Measurements from ENCODE around the gene ONECUT2.

ONECUT2 gene

GRCh38 chr18:57533006-57533867 is 98.1 kb downstream of the ONECUT2 start:
- no peak for DNase-seq

GRCh38 chr18:57533868-57534510 is 98.8 kb downstream of the ONECUT2 start:
- no peak for DNase-seq

- DNase-seq = no peak
Observed at GRCh38 chr18:57534511-57534909, 99.3 kb downstream of the ONECUT2 start.

- no peak for DNase-seq
Observed at GRCh38 chr18:57538614-57539013, 103.4 kb downstream of the ONECUT2 start.

GRCh38 chr18:57539702-57540101 is 104.5 kb downstream of the ONECUT2 start:
- no peak for DNase-seq

All from bone marrow (tissue), 2 donors.